ELF-1 (cell line): ENCODE measurements around the gene SMIM1.

Experiments
- DNase-seq: peaks from one replicate; pipeline ENCODE4 v3.0.0-alpha.2; 2016; ENCODE audit warnings: low read depth, low spot score

SMIM1 gene, protein sequence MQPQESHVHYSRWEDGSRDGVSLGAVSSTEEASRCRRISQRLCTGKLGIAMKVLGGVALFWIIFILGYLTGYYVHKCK

DNA sequence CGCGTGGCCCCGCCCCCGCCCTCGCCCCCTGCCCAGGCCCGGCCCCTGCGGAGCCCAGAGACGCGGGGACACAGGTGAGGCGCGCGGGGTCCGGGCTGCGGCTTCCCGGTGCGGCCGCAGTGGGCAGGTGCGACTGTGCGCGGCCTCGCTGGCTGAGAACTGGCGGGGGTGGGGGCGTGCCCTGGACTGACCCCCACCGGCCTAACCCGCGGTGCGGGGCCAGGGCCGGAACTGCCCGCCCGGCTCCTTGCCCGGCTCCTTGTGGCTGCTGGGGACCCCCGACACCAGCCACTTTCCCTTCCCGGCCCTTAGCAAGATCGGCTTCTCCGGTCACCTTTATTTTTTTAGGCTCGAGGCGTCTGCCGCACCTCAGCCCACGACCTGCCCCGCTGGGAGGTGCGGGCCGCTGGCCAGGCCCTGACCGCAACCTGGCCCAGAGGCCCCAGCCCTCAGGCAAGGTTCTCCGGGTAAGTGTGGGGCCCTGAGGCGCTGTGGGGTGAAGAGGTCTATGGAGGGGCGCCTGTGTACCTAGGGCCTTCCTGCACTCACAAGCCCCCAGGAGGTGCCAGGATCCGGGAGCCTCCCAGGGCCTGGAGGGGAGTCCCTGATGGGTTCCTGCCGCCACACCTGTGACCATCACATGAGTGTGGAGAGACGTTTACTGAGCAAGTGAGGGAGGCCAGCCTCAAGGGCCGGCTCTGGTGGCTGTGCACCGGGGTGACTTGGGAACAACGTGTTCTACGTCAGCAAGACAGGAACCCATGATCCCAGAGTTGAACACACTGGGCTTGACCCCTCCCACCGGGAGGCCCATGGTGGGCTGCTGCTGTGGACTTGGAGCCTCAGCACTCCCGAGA, at the start of gene SMIM1:
SMIM1 (plus strand) TSS at position 35 of the 857 bp plus-strand sequence. CDS start 2,625 bp downstream, outside the sequence.
- peak; percentile 32 for DNase-seq

DNA sequence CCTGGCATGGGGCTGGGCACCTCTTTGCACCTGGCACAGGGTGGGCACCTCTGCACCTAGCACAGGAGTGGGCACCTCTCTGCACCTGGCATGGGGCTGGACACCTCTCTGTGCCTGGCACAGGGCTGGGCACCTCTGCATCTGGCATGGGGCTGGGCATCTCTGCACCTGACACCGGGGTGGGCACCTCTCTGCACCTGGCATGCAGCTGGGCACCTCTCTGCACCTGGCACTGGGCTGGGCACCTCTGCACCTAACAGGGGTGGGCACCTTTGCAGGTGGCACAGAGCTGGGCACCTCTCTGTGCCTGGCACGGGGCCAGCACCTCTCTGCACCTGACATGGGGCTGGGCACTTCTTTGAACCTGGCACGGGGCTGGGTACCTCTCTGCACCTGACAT, 49.7 kb upstream of the SMIM1 start:
- no peak for DNase-seq

DNA sequence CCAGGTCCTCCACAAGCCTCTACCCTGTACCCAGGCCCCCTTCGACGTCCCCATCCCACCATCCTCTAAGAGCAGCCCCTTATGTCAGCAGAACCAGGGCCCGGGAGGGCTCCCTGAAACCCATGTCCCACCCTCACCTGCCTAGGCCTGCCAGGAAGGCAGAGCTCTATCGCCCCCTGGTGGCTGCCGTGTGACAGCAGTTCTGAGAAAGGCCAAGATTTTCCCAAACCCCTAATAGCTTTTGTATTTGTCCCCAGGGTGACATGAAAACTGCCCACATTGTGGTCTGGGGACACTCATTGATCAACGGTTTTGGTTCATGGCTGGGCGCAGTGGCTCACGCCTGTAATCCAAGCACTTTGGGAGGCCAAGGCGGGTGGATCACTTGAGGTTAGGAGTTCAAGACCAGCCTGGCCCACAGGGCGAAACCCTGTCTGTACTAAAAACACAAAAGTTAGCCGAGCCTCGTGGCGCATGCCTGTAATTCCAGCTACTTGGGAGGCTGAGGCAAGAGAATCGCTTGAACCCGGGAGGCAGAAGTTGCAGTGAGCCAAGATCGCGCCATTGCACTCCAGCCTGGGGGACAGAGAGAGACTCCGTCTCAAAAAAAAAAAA, 48.0 kb upstream of the SMIM1 start:
- peak; percentile 84 for DNase-seq

DNA sequence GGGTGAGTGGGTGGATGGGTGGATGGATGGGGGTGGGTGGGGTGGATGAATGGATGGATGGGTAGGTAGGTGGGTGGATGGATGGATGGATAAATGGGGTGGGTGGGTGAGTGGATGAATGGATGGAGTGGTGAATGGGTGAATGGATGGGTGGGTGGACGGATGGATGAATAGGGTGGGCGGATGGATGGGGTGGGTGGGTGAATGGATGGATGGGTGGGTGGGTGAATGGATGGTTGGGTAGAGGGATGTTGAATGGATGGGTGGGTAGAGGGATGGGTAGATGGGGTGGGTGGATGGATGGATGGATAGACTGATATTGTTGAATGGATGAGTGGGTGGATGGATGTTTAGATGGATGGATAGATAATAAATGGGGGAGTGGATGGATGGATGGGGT, 47.2 kb upstream of the SMIM1 start:
- DNase-seq: no peak

DNA sequence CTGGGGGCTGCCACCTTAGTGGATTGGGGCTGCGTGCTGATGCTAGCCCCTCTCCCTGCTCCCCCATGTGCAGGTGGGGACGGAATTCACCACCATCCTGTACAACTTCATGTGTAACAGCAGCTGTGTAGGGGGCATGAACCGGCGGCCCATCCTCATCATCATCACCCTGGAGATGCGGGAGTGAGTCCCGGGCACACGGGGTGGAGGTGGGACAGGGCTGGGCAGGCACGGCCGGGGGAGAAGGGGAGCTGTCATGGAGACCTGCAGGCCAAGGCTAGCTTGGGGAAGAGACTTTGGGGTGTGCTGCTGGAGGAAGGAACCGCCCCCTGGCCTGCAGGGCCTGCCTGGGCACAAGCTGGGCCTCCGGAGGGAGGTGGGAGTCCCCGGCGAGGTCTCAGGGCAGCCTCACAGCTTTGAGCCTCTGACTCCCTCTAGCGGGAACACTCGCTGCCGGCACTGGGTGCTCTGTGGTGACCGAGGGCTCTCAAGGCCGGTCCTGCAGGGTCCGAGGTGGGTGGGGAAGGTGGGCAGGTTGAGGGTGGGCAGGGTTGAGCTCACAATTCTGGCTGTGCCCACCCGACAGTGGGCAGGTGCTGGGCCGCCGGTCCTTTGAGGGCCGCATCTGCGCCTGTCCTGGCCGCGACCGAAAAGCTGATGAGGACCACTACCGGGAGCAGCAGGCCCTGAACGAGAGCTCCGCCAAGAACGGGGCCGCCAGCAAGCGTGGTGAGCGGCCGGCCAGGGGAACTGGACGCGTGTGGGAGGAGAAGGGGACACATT, 45.3 kb upstream of the SMIM1 start:
- DNase-seq: peak; percentile 72

DNA sequence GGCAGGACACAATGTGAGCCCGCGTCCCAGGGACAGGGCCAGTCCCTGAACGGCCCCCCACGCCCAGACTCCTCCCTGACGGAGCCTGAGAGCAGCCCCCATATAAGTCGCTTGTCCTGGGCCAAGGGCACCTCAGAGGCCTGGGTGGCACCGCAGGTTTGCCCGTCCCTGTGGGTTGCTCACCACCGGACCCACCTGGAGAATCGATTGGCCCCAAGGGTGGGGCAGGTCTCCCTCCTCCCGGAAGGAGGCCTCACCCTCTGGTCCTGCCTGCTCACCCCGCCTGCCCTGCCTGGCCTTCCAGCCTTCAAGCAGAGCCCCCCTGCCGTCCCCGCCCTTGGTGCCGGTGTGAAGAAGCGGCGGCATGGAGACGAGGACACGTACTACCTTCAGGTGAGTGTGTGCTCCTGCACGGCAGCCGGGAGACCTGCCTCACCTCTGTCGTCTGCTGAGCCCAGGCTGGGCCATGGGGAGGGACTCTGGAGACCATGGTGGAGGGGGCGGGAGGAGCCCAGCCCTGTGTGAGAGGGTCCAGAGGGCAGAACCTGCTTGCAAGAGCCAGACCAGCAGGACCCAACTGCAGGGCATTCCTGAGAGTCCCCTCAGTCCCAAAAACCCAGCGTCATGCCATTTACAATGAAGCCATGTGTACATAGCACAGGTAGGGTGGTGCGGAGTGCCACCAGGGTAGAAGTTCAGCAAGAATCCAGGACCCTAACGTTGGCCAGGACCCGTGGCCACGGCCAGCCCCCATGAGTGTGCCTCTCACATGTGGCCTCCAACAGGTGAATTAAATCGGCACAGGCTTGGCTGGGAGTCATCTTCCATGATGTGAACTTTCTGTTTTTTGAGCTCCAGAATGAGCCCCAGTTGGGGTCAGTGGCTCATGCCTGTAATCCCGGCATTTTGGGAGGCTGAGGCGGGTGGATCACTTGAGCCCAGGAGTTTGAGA, 44.4 kb upstream of the SMIM1 start:
- DNase-seq: no peak

DNA sequence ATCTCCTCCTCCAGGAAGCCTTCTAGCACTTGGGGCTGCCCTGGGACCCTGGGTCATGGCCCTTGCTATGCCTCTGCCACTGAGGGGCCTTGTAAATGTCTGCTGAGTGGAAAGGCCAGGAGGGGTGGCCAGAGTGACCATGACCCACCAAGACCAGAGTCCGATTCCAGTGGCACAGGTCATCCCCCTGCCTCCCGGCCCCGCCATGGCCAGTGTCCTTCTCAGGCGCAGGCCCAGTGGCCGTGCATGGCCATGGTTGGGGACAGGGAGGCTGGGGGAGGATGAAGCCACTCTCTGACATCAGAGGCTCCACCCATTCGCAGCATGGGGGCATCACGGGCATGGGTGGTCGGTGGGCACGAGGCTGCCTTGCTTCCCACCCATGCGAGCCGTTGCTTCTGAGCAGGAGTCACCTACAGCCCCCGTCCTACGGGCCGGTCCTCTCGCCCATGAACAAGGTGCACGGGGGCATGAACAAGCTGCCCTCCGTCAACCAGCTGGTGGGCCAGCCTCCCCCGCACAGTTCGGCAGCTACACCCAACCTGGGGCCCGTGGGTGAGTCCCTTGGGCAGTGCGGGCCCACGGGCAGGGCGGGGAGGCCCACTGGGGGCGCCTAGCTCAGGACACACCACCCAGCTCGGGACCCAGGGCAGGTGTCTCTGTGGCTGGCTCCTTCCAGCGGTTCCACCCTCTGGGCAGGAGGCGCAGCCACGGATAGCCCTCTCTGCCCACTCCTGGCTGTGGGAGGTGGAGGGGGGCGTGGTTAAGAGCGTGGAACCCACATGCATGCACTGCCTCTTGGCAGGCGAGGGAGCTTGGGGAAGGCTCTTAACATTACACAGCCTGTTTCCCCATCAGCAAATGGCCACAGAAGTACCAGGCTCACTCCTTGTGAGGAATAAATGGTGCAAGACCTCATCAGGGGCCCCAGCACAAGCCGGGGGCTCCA, 42.7 kb upstream of the SMIM1 start:
- no peak for DNase-seq

DNA sequence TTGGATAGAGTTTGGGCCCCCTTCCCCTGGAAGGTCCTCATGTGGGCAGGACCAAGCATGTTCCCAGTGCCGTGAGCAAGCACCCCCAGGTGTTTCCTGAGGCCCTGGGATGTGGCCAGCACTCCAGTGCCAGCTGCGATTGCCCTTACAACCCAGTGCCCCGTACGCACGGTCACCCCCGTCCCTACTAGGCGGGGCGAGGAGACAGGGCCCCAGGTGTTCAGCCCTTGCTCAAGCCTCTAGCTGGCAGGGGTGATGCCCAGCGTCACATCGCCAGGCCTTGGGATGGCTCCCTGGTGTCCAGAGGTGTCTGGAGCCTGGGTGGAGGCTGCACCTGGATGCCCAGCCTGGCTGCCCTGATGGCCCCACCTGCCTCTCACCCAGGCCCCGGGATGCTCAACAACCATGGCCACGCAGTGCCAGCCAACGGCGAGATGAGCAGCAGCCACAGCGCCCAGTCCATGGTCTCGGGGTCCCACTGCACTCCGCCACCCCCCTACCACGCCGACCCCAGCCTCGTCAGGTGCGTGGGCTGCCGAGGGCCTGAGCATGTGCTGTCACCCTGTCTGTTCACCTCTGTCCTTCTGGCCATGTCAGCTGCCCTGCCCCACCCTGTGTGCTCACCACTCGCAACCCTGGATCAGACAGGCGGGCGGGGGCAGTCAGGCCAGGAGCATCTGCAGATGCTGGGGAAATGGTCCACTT, 41.9 kb upstream of the SMIM1 start:
- DNase-seq: no peak

DNA sequence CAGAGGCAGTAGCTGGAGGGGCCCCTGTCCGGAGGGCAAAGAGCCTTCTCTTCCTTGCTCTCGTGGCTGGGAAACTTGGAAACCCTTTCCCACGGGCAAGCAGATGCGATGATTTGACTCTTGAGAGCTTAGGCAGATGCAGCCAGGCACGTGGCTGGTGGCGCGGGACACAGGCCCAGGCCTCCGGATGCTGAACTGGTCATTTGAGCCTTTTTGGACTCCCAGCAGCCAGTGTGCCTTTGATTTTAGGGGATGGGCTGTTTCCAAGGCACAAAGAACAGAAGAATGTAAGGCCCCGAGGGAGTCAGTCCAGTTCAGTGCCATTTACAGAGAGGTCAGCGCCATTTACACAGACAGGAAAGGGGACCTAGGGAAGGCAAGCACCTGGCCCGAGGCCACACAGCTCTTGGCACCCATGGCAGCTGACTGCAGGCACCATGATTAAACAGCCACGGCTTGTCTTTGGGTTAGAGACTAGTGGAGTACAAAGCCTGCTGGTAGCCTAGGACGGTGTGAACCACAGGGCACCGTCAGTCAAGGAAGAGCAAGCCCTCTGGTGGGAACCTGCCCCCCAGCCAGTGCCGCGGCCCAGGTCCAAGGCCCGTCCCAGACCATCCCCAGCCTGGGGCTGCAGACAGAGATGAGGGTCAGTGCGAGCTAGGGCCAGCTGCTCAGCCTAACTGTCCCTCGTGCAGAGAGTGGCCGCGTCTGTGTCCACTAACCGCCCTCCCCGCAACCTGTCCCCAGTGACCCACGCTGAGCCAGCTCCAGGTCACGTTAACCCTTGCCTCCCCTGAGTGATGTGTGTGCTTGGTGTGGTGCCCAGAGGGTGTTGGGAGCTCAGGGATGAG, 40.7 kb upstream of the SMIM1 start:
- DNase-seq: peak; percentile 51

DNA sequence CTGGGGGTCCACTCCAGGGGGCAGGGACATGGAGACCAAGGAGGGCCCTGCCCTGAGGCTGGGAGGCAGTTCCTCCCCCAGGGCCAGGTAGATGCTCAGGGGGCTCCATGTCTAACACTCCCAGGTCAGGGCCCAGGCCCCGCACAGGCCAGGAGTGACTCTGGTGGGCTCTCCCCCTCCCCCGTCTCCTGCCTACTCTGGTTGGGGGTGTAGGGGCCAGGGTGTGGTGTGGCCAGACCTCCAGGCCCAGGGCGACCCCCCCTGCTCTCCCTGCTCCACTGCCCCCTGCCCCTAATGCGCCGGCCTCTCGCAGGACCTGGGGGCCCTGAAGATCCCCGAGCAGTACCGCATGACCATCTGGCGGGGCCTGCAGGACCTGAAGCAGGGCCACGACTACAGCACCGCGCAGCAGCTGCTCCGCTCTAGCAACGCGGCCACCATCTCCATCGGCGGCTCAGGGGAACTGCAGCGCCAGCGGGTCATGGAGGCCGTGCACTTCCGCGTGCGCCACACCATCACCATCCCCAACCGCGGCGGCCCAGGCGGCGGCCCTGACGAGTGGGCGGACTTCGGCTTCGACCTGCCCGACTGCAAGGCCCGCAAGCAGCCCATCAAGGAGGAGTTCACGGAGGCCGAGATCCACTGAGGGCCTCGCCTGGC, 40.0 kb upstream of the SMIM1 start:
- peak; percentile 74 for DNase-seq

DNA sequence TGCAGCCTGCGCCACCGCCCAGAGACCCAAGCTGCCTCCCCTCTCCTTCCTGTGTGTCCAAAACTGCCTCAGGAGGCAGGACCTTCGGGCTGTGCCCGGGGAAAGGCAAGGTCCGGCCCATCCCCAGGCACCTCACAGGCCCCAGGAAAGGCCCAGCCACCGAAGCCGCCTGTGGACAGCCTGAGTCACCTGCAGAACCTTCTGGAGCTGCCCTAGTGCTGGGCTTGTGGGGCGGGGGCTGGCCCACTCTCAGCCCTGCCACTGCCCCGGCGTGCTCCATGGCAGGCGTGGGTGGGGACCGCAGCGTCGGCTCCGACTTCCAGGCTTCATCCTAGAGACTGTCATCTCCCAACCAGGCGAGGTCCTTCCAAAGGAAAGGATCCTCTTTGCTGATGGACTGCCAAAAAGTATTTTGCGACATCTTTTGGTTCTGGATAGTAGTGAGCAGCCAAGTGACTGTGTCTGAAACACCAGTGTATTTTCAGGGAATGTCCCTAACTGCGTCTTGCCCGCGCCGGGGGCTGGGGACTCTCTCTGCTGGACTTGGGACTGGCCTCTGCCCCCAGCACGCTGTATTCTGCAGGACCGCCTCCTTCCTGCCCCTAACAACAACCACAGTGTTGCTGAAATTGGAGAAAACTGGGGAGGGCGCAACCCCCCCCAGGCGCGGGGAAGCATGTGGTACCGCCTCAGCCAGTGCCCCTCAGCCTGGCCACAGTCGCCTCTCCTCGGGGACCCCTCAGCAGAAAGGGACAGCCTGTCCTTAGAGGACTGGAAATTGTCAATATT, 39.3 kb upstream of the SMIM1 start:
- no peak for DNase-seq

DNA sequence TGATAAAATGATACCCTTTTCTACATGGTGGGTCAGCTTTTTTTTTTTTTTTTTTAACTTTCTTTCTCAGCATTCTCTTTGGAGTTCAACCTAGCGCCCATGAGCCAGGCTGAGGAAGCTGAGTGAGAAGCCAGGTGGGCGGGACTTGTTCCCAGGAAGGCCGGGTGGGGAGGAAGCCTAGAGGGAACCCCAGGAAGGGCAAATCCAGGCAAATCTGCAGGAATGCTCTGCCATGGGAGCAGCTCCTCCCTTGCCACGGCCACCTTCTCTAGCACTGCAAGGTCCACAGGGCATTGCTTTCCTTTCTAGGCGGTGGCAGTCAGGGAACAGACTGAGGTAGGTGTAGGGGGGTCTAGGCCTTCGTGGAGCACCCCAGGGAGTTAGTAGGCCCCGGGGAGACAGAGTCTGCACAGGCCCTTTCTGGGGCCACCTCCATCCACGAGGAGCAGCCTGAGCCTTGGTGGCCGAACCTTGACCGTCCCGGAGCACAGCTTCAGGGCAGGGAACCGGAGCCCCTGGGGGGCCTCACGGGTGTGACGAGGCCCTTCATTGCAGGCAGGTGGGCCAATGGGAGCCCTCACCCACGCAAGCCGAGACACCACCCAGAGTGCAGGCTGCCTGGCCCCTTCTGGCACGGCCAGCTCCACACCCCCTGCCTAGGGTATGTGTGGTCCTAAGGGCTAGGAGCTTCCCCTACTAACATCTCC, 38.5 kb upstream of the SMIM1 start:
- no peak for DNase-seq

DNA sequence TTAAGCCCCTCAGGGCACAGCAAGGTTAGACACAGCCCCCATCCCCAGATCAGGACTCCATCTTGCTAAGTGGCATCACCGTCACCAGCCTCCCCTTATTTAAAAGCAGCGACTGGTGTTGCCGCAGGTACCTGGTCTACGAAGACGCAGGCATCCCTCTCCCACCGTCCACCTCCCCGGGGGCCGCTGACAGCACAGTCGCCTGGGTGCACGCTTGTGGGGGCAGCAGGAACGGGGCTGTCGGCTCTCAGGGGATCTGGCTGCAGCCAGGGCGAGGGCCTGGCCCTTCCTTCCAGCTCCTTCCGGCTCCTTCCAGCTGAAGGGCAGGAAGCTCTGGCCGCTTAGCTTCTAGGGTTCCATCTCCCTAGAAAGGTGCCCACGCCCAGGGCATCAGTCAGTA, 37.9 kb upstream of the SMIM1 start:
- DNase-seq: no peak

DNA sequence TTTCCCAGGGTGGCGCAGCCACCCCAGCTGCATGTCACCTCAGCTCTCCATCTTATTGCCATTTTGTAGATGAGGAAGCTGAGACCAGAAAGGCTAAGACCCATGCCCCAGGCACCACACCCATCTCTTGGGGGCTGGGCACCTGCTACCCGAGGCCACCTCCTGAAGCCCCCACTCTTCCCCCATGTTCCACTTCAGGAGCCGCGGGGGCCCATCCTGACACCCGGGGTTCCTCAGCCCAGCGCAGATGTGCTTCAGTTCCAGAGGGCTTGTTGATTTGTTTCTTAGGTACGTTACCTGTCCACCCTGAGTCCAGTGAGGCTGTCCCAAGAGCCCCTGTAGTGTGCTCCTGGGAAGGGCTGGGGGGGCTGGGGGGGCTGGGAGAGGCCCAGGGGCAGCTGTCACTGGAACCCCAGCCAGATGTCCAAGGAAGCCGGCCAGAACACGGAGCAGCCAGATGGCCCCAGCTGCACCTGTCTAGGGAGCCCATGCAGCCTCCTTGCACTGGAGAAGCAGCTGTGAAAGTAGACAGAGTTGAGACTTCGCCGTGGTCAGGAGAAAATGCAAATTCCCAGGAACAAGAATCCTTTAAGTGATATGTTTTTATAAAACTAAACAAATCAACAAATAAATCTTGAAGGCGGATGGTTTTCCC, 37.4 kb upstream of the SMIM1 start:
- no peak for DNase-seq

DNA sequence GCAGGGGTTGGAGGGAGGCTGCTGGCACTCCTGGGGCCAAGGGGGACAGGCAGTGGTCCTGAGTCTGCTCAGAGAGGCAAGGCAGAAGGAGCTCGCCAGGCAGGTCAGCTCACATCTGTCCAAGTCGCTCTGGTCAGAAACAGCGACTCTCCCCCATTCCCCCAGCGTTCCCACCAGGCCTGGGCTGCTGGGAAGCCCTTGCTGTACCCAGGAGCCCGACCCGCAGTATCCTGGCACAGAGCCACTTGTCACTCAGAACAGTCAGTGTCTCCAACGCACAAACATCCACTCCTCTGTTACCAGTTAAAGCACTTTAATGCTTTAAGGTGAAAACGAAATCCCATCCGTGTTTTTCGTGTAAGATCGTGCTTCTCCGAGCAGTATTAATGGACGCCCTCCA, 36.9 kb upstream of the SMIM1 start:
- no peak for DNase-seq

DNA sequence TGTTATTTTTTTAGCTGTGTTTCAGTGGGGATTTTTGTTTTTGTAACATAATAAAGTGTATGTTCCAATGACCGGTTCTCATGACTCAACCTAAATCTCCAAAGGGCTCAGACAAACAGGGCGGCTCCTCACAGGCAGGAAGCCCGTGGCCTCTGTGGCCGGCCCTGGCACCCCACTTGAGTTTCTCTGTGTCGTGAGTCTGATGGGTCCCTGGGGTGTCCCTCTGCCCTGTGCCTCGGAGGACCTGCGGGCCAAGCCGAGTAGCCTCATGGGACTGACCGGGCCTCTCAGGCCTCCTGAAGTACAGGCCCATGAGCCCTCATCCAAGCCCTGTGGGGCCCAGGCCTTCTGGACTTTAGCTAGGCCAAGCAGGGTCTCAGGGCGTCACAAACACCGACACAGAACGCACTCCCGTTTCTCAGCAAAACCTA, 36.4 kb upstream of the SMIM1 start:
- DNase-seq: no peak
